HG03442 (cell line): ENCODE results near the gene TRMT112.

Experiments used
- ATAC-seq: cut with Tn5 transposase; IDR thresholded peaks from one replicate; pipeline ENCODE4 v1.9.1; 2021; ENCODE audit warnings: mild to moderate bottlenecking, moderate library complexity; ENCODE audit not compliant: unreplicated experiment

TRMT112 gene

GRCh38 chr11:64351136-64351631, 33.8 kb upstream of the TRMT112 start:
- ATAC-seq: no peak

DNA sequence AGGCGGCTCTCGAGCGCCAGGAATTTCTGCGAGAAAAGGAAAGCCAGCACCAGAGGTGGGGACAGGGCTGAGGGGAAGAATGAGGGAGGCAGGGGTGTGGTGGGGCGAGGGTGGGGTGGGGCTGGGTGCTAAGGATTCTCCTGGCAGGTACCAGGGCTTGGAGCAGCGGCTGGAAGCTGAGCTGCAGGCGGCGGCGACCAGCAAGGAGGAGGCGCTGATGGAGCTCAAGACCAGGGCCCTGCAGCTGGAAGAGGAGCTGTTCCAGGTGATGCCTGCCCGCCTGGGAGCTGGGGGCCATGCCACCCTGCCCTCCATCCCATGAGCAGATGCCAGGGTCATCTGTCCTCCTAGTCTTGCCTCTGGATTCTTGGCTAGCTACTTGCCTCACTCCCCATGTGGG, 32.0 kb upstream of the TRMT112 start:
- no peak for ATAC-seq

- no peak for ATAC-seq
These were observed 31.6 kb upstream of the TRMT112 start for GRCh38 chr11:64349025-64349387.

GRCh38 chr11:64348383-64349024, 31.1 kb upstream of the TRMT112 start:
- ATAC-seq: no peak

- ATAC-seq: no peak
These were observed 30.0 kb upstream of the TRMT112 start for GRCh38 chr11:64347193-64347867.

- ATAC-seq: no peak
These were observed 27.4 kb upstream of the TRMT112 start for GRCh38 chr11:64344787-64345186.

- ATAC-seq: no peak
These were observed 26.6 kb upstream of the TRMT112 start for GRCh38 chr11:64343767-64344559.

DNA sequence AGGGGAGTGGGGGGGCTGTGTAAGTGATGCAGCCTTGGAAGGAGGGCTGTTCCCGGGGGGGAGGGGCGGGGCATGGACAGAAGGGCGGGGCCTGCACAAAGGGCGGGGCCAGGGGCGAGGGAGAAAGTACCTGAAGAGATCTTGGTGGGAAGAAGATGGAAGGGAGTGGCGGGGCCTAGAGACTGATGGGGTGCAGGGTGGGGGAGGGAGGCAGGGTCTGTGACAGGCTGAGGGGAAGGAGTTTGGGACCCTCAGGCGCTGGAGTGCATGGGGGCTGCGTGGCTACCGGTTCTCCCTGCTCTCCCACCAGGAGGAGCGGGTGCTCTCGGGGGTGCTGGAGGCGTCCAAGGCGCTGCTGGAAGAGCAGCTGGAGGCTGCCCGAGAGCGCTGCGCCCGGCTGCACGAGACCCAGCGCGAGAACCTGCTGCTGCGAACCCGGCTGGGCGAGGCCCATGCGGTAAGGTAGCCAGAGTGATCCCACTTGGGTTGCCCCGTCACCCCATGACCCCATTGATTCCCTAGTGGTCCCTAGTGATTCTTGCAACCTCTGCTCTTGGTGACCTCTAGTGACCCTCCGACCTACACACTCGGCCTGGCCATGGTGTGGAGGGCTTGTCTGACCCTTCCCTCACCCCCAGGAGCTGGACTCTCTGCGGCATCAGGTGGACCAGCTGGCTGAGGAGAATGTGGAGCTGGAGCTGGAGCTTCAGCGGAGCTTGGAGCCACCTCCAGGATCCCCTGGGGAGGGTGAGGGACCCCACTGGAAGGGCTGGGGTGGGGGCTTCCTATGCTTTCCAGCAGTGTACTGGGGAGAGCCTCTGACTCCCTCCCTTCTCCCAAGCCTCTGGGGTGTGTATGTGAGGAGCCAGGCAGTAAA, 25.7 kb upstream of the TRMT112 start:
- no peak for ATAC-seq

DNA sequence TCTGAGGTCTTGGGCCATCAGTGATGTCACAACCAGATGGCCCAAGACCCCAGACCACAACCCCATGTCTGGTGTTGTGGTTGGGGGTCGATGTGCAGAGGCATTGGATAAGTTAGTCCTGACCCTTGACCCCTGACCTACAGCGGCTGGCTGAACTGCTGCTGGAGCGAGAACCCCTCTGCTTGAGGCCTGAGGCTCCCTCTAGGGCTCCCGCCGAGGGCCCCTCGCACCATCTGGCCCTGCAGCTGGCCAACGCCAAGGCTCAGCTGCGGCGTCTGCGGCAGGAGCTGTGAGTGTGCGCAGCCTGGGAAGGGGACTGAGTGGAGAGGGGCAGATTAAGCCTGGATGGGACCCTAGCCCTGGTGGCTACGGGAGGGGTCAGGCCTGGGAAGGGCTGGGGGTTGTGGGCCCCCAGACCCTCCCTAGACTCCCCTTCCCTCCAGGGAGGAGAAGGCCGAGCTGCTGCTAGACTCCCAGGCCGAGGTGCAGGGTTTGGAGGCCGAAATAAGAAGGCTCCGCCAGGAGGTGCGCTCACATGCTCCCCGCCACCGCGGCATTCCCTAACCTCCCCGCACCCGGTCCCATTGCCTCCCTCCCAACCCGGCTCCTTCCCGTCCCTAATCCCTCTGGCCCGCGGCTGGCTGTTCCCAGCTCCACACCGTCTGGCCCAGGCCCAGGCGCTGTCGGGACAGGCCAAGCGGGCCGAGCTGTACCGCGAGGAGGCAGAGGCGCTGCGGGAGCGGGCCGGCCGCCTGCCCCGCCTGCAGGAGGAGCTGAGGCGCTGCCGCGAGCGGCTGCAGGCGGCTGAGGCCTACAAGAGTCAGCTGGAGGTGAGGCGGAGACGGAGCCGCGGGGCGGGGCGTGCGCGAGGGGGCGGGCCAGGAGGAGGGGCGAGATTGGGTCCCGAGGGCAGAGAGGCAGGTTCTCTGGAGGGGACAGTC, 24.8 kb upstream of the TRMT112 start:
- ATAC-seq: peak; percentile 38

GRCh38 chr11:64341429-64341828, 24.1 kb upstream of the TRMT112 start:
- no peak for ATAC-seq

GRCh38 chr11:64340671-64341335, 23.4 kb upstream of the TRMT112 start:
- ATAC-seq: peak; percentile 38

GRCh38 chr11:64339754-64340408, 22.5 kb upstream of the TRMT112 start, which contains the start of gene CCDC88B:
TSS of gene CCDC88B (plus strand) at chr11:64340204. CDS start at chr11:64340267, 63 bp downstream.
- peak; percentile 39 for ATAC-seq

GRCh38 chr11:64339286-64339685, 21.9 kb upstream of the TRMT112 start:
- ATAC-seq: no peak

DNA sequence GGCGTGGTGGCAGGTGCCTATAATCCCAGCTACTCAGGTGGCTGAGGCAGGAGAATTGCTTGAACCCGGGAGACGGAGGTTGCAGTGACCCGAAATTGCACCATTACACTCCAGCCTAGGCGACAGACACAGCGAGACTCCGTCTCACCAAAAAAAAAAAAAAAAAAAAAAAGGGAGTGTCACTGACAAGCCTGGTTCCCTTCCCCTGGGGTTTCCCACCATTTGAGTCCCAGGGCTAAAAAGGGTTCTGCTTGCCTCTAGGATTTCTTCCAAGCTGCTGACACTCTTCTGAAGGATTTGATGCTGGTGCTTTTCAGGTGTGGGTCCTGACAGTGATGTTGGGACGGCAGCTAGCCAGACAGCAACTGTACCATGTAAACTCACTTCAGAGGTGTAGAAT, 21.4 kb upstream of the TRMT112 start:
- no peak for ATAC-seq

GRCh38 chr11:64337538-64338249, 20.3 kb upstream of the TRMT112 start:
- no peak for ATAC-seq

DNA sequence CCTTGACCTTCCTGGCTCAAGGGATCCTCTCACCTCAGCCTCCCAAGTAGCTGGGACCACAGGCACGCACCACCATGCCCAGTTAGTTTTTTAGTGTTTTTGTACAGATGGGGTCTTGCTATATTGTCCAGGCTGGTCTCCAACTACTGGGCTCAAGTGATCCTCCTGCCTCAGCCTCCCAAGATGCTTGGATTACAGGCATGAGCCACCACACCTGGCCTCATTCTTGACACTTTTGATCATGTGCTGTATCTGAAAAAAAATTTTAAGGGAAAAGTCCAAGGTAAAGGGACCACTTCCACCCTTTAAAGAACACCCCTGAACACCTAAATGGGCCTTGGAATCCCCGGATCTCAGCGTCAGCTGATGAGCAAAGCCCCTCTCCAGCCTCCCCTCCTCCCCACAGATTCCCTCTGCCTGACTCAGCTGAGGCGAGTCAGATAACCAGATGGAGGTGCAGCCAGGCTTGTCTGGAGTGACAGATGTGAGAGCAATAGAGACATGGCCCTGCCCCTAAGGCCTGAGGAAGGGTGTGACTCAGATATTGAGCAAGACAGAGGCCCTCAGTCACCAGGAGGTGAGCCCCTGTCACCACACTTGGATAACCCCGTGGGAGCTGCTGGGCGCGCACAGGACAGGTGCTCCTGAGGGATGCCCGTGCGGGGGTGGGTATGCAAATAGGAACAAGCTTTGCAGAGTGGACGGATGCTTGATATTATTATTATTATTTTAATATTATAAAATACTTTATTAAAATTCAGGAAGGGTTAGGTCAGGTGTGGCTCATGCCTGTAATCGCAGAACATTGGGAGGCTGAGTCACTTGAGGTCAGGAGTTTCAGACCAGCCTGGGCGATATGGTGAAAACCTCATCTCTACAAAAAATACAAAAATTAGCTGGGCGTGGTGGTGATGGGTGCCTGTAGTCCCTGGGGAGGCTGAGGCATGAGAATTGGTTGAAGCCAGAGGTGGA, 17.7 kb upstream of the TRMT112 start:
- peak; percentile 75 for ATAC-seq

- no peak for ATAC-seq
These were observed 16.2 kb upstream of the TRMT112 start for GRCh38 chr11:64333556-64333955.
